Measurements from ENCODE around the gene RREB1. TPM values are rescaled to one million over a fixed set of nuclear protein-coding genes. Genes with fewer than 3 reads are reported as not detected.

The RREB1 gene
- total and polyA plus RNA-seq, 2 of the 4 experiments (the other 2 are of a cell fraction), result 8.4 to 14.5 TPM

- POLR2A ChIA-PET (ENCODE audit: unreplicated experiment), result no interaction called here
- DNase-seq (no peak), ATAC-seq (ENCODE audit: low read depth) (no peak)
- Histone ChIP-seq H4K5ac (ENCODE audit: low read depth, low read length) (no peak overlapping the region), H3K9ac (ENCODE audit: low read depth, low read length) (no peak overlapping the region), H3K23ac (ENCODE audit: low read depth, low read length) (no peak overlapping the region), H3K9me3 (ENCODE audit: control insufficient read depth, insufficient read depth, low read length) (no peaks in the 10 kb centered on the region), H2AFZ (replicated peaks; ENCODE audit: low read length, poor library complexity) (no peak overlapping the region), H2BK15ac (ENCODE audit: low read depth, low read length) (no peak overlapping the region), H3K36me3 (ENCODE audit: control insufficient read depth, insufficient read depth, low read length) (no peaks in the 10 kb centered on the region), H3K27me3 (ENCODE audit: control insufficient read depth, insufficient read depth, low read length) (no peaks in the 10 kb centered on the region), H3K4me2 (ENCODE audit: low read depth, low read length) (no peak overlapping the region), H4K91ac (ENCODE audit: insufficient read depth, low read depth, low read length) (no peak overlapping the region; the same call in 1 of the 2 replicates), H4K8ac (ENCODE audit: low read depth in 2 of 2, low read length in 2 of 2) (no peak overlapping the region), H4K20me1 (ENCODE audit: insufficient read depth, low read length) (peaks cover 9% of the 10 kb centered on the region), H2BK5ac (ENCODE audit: low read depth, low read length, poor library complexity, severe bottlenecking) (no peak overlapping the region), H3K4ac (ENCODE audit: low read depth, low read length) (no peak overlapping the region), H3K14ac (replicated peaks; ENCODE audit: low read depth, low read length) (no peak overlapping the region), H2BK120ac (ENCODE audit: low read depth, low read length) (no peak overlapping the region), H2AK5ac (ENCODE audit: low read depth, low read length) (0 out of 2 replicates have a peak overlapping the region, but pooled peaks have one; percentile 5), H3K9me1 (ENCODE audit: insufficient read depth, low read length) (peaks cover 18% of the 10 kb centered on the region), H3K4me3 (ENCODE audit: insufficient read depth, low read depth, low read length) (no peak overlapping the region), H3K79me1 (ENCODE audit: low read depth in 1 of 2, low read length in 2 of 2) (peaks cover 20 to 73% of the 10 kb centered on the region in 2 experiments; a peak in 3 of 4 replicates), H2BK20ac (ENCODE audit: low read depth, low read length) (no peak overlapping the region), H2AK9ac (replicated peaks; ENCODE audit: low read depth, low read length, poor library complexity) (peak overlapping the region; percentile 25), H3K18ac (ENCODE audit: low read depth, low read length) (no peak overlapping the region), H3K56ac (ENCODE audit: extremely low read depth, insufficient read depth, low read length) (no peak overlapping the region), H3K4me1 (ENCODE audit: control insufficient read depth, insufficient read depth, low read length) (peaks cover 32% of the 10 kb centered on the region), H3K27ac (ENCODE audit: insufficient read depth, low read length) (no peak overlapping the region)
- in situ Hi-C loops (cut with MboI; ENCODE audit: low sequenced_read_pairs), result no loop called here
- dilution Hi-C loops (cut with HindIII; ENCODE audit: low sequenced_read_pairs, unreplicated experiment), result no loop called here
- whole genome bisulfite sequencing, 2 experiments (ENCODE audit: extremely low coverage in 2 of 2, insufficient read length in 1 of 2), result 95% methylated on average over 15 of the region's 25 CpGs; no CpG with 5 or more reads in 1 of the 2 experiments
- intact Hi-C loops (cut with micrococcal nuclease), result loop anchor here (10.0 kb wide), 1 partner anchor 418 kb away; no protein-coding TSS in a partner anchor
- BruUV-seq (replicated peaks), result no TSS peak
- CTCF ChIA-PET, result interaction anchor here (1.0 kb wide), 1 partner anchor 61 kb away, joined by 3 read pairs; no protein-coding TSS in a partner anchor
- TF ChIP-seq SMC3 (IDR thresholded peaks at IDR 0.05; ENCODE audit: low read depth, low read length), result no peak
Observed at GRCh38 chr6:7142228-7142801, 34.6 kb downstream of the RREB1 start.
